Measurements from ENCODE around the gene FAM171A1.

FAM171A1 gene

GRCh38 chr10:15245530-15245929 lies 125.6 kb downstream of the FAM171A1 start:
- DNase-seq (ENCODE audit: low read depth, low spot score): no peak

- DNase-seq (ENCODE audit: low read depth, low spot score): no peak
These were observed 126.4 kb downstream of the FAM171A1 start for GRCh38 chr10:15244635-15245197.

- no peak for DNase-seq (ENCODE audit: low read depth, low spot score)
These were observed 128.7 kb downstream of the FAM171A1 start for GRCh38 chr10:15242261-15242840.

GRCh38 chr10:15241306-15241705 lies 129.8 kb downstream of the FAM171A1 start:
- DNase-seq (ENCODE audit: low read depth, low spot score): no peak

GRCh38 chr10:15238555-15239335 lies 132.3 kb downstream of the FAM171A1 start:
- no peak for DNase-seq (ENCODE audit: low read depth, low spot score)

GRCh38 chr10:15237351-15237750 lies 133.7 kb downstream of the FAM171A1 start:
- no peak for DNase-seq (ENCODE audit: low read depth, low spot score)

GRCh38 chr10:15236340-15236739 lies 134.7 kb downstream of the FAM171A1 start:
- DNase-seq (ENCODE audit: low read depth, low spot score): no peak

- no peak for DNase-seq (ENCODE audit: low read depth, low spot score)
These were observed 138.8 kb downstream of the FAM171A1 start for GRCh38 chr10:15232279-15232678.

GRCh38 chr10:15231426-15231825 lies 139.7 kb downstream of the FAM171A1 start:
- no peak for DNase-seq (ENCODE audit: low read depth, low spot score)

GRCh38 chr10:15230257-15230656 lies 140.8 kb downstream of the FAM171A1 start:
- DNase-seq (ENCODE audit: low read depth, low spot score): no peak

GRCh38 chr10:15229268-15229667 lies 141.8 kb downstream of the FAM171A1 start:
- DNase-seq (ENCODE audit: low read depth, low spot score): no peak

- no peak for DNase-seq (ENCODE audit: low read depth, low spot score)
These were observed 142.7 kb downstream of the FAM171A1 start for GRCh38 chr10:15228426-15228825.

- DNase-seq (ENCODE audit: low read depth, low spot score): no peak
These were observed 143.3 kb downstream of the FAM171A1 start for GRCh38 chr10:15227611-15228372.

- no peak for DNase-seq (ENCODE audit: low read depth, low spot score)
These were observed 145.6 kb downstream of the FAM171A1 start for GRCh38 chr10:15225511-15225910.

GRCh38 chr10:15224948-15225347 lies 146.1 kb downstream of the FAM171A1 start:
- DNase-seq (ENCODE audit: low read depth, low spot score): no peak

- DNase-seq (ENCODE audit: low read depth, low spot score): no peak
These were observed 147.9 kb downstream of the FAM171A1 start for GRCh38 chr10:15223174-15223573.

- no peak for DNase-seq (ENCODE audit: low read depth, low spot score)
These were observed 148.6 kb downstream of the FAM171A1 start for GRCh38 chr10:15222511-15222910.

- DNase-seq (ENCODE audit: low read depth, low spot score): no peak
These were observed 150.6 kb downstream of the FAM171A1 start for GRCh38 chr10:15220445-15220844.

- no peak for DNase-seq (ENCODE audit: low read depth, low spot score)
These were observed 154.4 kb downstream of the FAM171A1 start for GRCh38 chr10:15216700-15217099.

- no peak for DNase-seq (ENCODE audit: low read depth, low spot score)
These were observed 156.9 kb downstream of the FAM171A1 start for GRCh38 chr10:15214237-15214636.

- no peak for DNase-seq (ENCODE audit: low read depth, low spot score)
These were observed 157.6 kb downstream of the FAM171A1 start for GRCh38 chr10:15213461-15213861.

- DNase-seq (ENCODE audit: low read depth, low spot score): no peak
These were observed 159.6 kb downstream of the FAM171A1 start for GRCh38 chr10:15211464-15211979.

Data from brain pericyte (primary cell).